KMS-11 (cell line): Measurements from ENCODE around the gene GTF3C1.

ENCODE experiments used
- H2AFZ ChIP-seq: fragments of 200-600 bp; sonication (generic); 2 replicates; pipeline ENCODE4 v1.6.1; 2016; ENCODE audit warnings: antibody characterized with exemption, mixed run types, low read depth
- H3K27ac ChIP-seq: fragments of 200-600 bp; sonication (generic); 2 replicates; pipeline ENCODE4 v1.6.1; 2016; ENCODE audit warnings: mild to moderate bottlenecking, mixed run types
- H3K27me3 ChIP-seq: fragments of 200-600 bp; sonication (generic); 2 replicates; pipeline ENCODE4 v1.6.1; 2017; ENCODE audit warnings: mild to moderate bottlenecking, low read depth, mixed run types, moderate library complexity; ENCODE audit not compliant: insufficient read depth
- H3K36me3 ChIP-seq: fragments of 200-600 bp; sonication (generic); 2 replicates; pipeline ENCODE4 v1.6.1; 2017; ENCODE audit warnings: mild to moderate bottlenecking, mixed run types; ENCODE audit not compliant: insufficient read depth
- H3K4me1 ChIP-seq: fragments of 200-600 bp; sonication (generic); 2 replicates; pipeline ENCODE4 v1.6.1; 2016; ENCODE audit warnings: mild to moderate bottlenecking, low read depth, mixed run types; ENCODE audit not compliant: poor library complexity, severe bottlenecking
- H3K4me2 ChIP-seq: fragments of 200-600 bp; sonication (generic); 2 replicates; pipeline ENCODE4 v1.7.0; 2016; ENCODE audit warnings: mild to moderate bottlenecking, mixed run types
- H3K4me3 ChIP-seq: fragments of 200-600 bp; sonication (generic); IDR thresholded peaks from 2 replicates; pipeline ENCODE4 v1.6.1; 2017; ENCODE audit warnings: low read depth, low read length, mixed read lengths; ENCODE audit not compliant: insufficient read depth
- H3K79me2 ChIP-seq: fragments of 200-600 bp; sonication (generic); 2 replicates; pipeline ENCODE4 v1.6.1; 2016; ENCODE audit warnings: low read depth, mixed run types; ENCODE audit not compliant: insufficient read depth
- H3K9ac ChIP-seq: fragments of 200-600 bp; sonication (generic); 2 replicates; pipeline ENCODE4 v1.6.1; 2016; ENCODE audit warnings: mild to moderate bottlenecking, mixed run types
- H4K20me1 ChIP-seq: fragments of 200-600 bp; sonication (generic); 2 replicates; pipeline ENCODE4 v1.6.1; 2016; ENCODE audit warnings: mild to moderate bottlenecking, mixed run types; ENCODE audit not compliant: insufficient read depth
- CTCF ChIP-seq: fragments of 200-600 bp; sonication (generic); conservative IDR thresholded peaks from 2 replicates; pipeline ENCODE4 v1.6.1; 2017; ENCODE audit warnings: low read depth, mild to moderate bottlenecking, antibody characterized with exemption, low read length, moderate library complexity, mixed read lengths

GTF3C1 gene

DNA sequence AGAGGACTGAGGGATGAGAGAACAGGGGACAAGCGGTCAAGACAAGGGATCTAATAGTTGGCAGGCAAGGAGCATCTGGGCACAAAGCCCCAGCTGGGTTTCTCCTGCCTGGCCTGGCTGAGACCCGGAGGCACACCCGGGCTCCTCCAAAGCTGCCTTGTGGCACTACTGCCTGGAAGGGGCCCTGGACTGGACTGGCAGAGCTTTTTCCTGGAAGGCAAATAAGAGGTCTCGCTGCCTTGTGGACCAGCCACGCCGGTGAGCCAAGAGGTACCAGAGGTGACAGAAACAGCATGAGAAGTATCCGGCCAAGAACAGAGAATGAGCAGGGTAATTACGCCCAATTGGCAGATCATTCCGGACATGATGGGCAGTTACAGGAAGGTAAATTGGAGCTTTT lies 64.6 kb downstream of the GTF3C1 start:
- Histone ChIP-seq H3K4me2 (no peak overlapping the region), H3K4me1 (no peaks in the 10 kb centered on the region), H3K36me3 (peaks cover 4% of the 10 kb centered on the region; the same call in 1 of the 2 replicates), H3K27ac (no peak overlapping the region), H3K4me3 (no peak overlapping the region), H4K20me1 (no peaks in the 10 kb centered on the region), H3K27me3 (no peaks in the 10 kb centered on the region), H3K9ac (no peak overlapping the region), H2AFZ (no peak overlapping the region), H3K79me2 (no peaks in the 10 kb centered on the region)
- no peak for TF ChIP-seq CTCF

GRCh38 chr16:27483624-27484023 lies 66.1 kb downstream of the GTF3C1 start:
- Histone ChIP-seq H3K9ac (no peak overlapping the region), H3K27me3 (no peaks in the 10 kb centered on the region), H3K4me2 (no peak overlapping the region), H3K4me1 (no peaks in the 10 kb centered on the region), H3K27ac (no peak overlapping the region), H3K4me3 (no peak overlapping the region), H3K79me2 (no peaks in the 10 kb centered on the region), H3K36me3 (peaks cover 4% of the 10 kb centered on the region; the same call in 1 of the 2 replicates), H2AFZ (no peak overlapping the region), H4K20me1 (no peaks in the 10 kb centered on the region)
- TF ChIP-seq CTCF: no peak

DNA sequence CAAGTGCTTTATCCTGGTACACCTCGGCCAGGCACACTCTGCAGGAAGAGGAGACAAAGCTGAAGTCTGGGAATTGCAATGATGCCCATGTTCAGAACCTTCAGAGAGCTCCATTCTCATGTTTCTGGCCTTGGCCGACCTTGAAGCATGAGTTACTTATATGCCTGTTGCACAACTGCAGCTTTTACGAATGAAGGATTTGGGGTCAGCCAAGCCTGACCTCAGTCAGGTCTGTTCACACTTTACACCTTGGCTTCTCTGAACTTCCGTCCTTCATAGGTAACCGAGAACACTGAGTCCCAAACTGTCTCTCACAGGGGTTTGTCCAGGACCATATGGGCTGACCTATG lies 66.7 kb downstream of the GTF3C1 start:
- no peak overlapping the region for H3K4me2 ChIP-seq
- no peaks in the 10 kb centered on the region for H3K27me3 ChIP-seq
- H3K9ac ChIP-seq: no peak overlapping the region
- H3K79me2 ChIP-seq: no peaks in the 10 kb centered on the region
- peaks cover 4% of the 10 kb centered on the region; the same call in 1 of the 2 replicates for H3K36me3 ChIP-seq
- no peak overlapping the region for H3K27ac ChIP-seq
- H3K4me3 ChIP-seq: no peak overlapping the region
- TF ChIP-seq CTCF: no peak
- H3K4me1 ChIP-seq: no peaks in the 10 kb centered on the region
- H4K20me1 ChIP-seq: no peaks in the 10 kb centered on the region
- H2AFZ ChIP-seq: no peak overlapping the region

DNA sequence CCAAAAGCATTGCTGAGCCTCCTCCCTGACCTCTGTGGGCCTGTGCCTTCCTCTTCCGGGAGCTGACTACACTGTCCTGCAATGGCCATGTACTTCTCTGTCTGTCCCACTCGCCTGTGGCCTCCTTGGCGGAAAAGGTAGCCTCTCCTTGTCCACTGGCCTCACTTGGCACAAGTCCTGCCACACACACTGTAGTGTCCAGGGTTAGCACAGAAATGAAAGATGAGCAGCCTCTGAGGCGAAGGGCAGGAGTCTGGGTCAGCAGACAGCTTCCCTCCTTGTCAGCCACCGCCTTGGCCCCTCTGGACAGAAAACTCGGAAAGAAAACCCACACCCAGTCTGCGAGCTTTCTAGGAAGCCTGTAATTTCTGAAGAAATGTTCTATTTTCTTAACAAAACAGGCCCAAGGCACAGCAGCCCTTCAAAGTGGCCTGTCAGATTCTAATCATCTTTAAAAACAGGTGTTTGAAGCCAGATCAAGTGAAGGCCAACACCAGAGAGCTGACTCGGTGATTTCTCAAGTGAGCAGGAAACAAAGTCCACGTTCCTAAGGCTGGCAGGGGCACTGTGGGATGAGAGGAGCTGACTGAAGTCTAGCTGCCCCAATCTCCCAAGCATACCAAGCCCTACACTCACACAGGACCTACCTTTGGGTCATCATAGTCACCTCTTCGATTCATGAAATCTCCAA lies 67.2 kb downstream of the GTF3C1 start:
- Histone ChIP-seq H3K4me2 (no peak overlapping the region), H3K4me1 (no peaks in the 10 kb centered on the region), H3K27me3 (no peaks in the 10 kb centered on the region), H3K9ac (no peak overlapping the region), H3K4me3 (no peak overlapping the region), H3K27ac (no peak overlapping the region), H3K36me3 (peaks cover 4% of the 10 kb centered on the region; the same call in 1 of the 2 replicates), H3K79me2 (no peaks in the 10 kb centered on the region), H2AFZ (no peak overlapping the region), H4K20me1 (no peaks in the 10 kb centered on the region)
- no peak for TF ChIP-seq CTCF
